K562 (cell line): Measurements from ENCODE around the gene HTRA3.

ENCODE experiments used
- NFYB ChIP-seq: IDR thresholded peaks from 2 replicates; pipeline ENCODE4 v1.6.1; 2011; ENCODE audit warnings: mild to moderate bottlenecking, moderate library complexity; ENCODE audit not compliant: insufficient read length; ENCODE audit errors: extremely low read depth
- PHTF2 ChIP-seq: fragments of 250-450 bp; sonication (Bioruptor Pico); IDR thresholded peaks from 2 replicates; pipeline ENCODE4 v1.5.0; 2021; ENCODE audit warnings: mild to moderate bottlenecking
- ZNF583 ChIP-seq: fragments of 250-450 bp; sonication (Bioruptor Pico); IDR thresholded peaks from 2 replicates; pipeline ENCODE4 v1.4.0; 2020
- TF ChIP-seq, protein P1 (sequence below): sonication (generic); formaldehyde crosslinking; IDR thresholded peaks from 2 replicates; pipeline ENCODE4 v1.8.0; 2022; ENCODE audit warnings: mild to moderate bottlenecking, missing genetic modification reagents
- TF ChIP-seq, protein P2 (sequence below): IDR thresholded peaks from 2 replicates; pipeline ENCODE4 v1.6.1; 2011; ENCODE audit not compliant: insufficient read length; ENCODE audit errors: extremely low read depth

DNA sequence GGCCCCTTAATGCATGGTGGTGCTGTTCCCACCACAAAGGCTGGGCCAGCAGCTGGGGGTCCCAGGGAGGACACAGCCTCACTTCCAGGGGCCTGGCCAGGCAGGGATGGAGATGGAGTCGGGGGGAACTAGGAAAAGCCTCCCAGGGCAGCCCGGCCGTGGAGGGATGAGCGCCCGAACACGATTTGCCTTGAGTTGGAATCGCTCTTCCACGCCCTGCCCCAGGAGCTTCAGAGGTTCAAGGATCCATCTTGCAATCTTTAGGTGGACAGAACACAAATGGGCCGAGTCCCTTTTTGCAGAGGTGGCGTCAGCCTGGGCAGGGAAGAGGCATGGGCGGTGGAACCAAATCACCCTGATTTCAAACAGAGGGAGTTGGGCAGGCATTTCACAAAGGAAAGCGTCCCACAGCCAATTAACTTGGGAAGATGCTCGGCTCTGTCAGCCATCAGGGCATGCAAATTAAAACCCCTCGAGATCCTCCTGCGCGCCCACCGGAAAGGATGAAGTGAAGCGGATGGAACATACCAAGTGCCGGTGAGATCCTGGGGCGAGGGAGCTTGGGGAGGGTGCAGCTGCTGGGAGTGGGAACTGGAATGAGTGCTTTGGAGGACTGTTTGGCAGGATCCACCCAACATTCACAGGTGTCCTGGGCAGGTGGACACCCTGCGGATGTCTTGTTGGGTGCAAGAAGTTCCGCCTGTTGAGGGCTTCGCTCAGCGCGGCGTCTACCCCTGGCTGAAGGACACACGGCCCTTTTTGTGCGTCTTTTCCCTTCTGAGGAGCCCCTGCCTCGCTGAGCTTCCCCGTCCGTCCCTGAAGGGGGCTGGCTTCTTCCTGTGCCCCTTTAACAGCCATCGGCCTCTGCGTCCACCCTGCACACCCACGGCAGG, 75.7 kb downstream of the HTRA3 start:
- TF ChIP-seq PHTF2 (CRISPR knock-in tag): no peak
- TF ChIP-seq, protein P1, sequence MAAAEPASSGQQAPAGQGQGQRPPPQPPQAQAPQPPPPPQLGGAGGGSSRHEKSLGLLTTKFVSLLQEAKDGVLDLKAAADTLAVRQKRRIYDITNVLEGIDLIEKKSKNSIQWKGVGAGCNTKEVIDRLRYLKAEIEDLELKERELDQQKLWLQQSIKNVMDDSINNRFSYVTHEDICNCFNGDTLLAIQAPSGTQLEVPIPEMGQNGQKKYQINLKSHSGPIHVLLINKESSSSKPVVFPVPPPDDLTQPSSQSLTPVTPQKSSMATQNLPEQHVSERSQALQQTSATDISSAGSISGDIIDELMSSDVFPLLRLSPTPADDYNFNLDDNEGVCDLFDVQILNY (CRISPR knock-in tag): no peak
- TF ChIP-seq, protein P2, sequence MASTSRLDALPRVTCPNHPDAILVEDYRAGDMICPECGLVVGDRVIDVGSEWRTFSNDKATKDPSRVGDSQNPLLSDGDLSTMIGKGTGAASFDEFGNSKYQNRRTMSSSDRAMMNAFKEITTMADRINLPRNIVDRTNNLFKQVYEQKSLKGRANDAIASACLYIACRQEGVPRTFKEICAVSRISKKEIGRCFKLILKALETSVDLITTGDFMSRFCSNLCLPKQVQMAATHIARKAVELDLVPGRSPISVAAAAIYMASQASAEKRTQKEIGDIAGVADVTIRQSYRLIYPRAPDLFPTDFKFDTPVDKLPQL: no peak
- TF ChIP-seq NFYB: no peak
- no peak for TF ChIP-seq ZNF583 (CRISPR knock-in tag)
